Measurements from ENCODE around the gene TEX36. TPM values are rescaled to one million over a fixed set of nuclear protein-coding genes. Genes with fewer than 3 reads are reported as not detected.

The TEX36 gene
- total and polyA plus RNA-seq, 2 donors (not counting 1 experiment from before 2014, with no cell fraction given) = not detected

DNA sequence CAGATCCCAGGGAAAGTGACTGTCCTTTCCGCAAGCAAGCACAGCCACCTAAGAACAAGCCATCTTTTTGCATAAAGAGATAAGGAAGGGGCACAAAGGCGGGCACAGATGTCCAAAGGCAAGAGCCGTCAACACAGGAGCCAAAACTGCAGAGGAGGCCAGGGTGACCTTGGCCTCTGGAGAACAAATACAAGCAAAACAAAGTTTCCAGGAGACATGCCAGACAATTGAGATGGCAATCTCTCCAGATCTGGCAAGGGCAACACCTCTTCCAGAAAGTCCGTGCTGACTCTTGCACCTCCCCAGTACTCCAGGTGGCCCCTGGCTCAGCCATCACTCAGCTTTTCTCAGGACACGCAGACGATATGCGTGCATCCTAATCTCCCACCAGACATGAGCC is 58.2 kb downstream of the TEX36 start:
- Mint-ChIP-seq H3K27me3 (peaks cover 21% of the 10 kb centered on the region), H3K27ac (no peak overlapping the region), H3K9me3 (ENCODE audit: insufficient read depth) (no peaks in the 10 kb centered on the region), H3K4me1 (no peaks in the 10 kb centered on the region), H3K4me3 (no peak overlapping the region)
- H3K79me2 ChIP-seq (ENCODE audit: control insufficient read depth, insufficient read depth, low read length) = no peaks in the 10 kb centered on the region
- DNase-seq (no peak), ATAC-seq (ENCODE audit: low read depth) (no peak)
- CTCF ChIA-PET = no interaction called here
- no peak overlapping the region for H2AFZ ChIP-seq (ENCODE audit: insufficient read depth, low read depth, low read length, poor library complexity, severe bottlenecking)
- no peaks in the 10 kb centered on the region for H3K9me3 ChIP-seq (ENCODE audit: control extremely low read depth in 1 of 3, control insufficient read depth in 2 of 3, insufficient read depth in 1 of 3, low read length in 2 of 3)
- no peaks in the 10 kb centered on the region for H4K20me1 ChIP-seq (ENCODE audit: control insufficient read depth, insufficient read depth, low read length, poor library complexity, severe bottlenecking)
- WGBS (ENCODE audit: insufficient coverage) = 94% methylated on average over 7 of the region's 7 CpGs
- POLR2A ChIA-PET = no interaction called here
- H3K36me3 ChIP-seq (replicated peaks in 1 of 2; ENCODE audit: control extremely low read depth in 1 of 2, control insufficient read depth in 1 of 2, extremely low read depth in 1 of 2, insufficient read depth in 2 of 2, low read length in 1 of 2) = no peaks in the 10 kb centered on the region
- TF ChIP-seq, protein P1, sequence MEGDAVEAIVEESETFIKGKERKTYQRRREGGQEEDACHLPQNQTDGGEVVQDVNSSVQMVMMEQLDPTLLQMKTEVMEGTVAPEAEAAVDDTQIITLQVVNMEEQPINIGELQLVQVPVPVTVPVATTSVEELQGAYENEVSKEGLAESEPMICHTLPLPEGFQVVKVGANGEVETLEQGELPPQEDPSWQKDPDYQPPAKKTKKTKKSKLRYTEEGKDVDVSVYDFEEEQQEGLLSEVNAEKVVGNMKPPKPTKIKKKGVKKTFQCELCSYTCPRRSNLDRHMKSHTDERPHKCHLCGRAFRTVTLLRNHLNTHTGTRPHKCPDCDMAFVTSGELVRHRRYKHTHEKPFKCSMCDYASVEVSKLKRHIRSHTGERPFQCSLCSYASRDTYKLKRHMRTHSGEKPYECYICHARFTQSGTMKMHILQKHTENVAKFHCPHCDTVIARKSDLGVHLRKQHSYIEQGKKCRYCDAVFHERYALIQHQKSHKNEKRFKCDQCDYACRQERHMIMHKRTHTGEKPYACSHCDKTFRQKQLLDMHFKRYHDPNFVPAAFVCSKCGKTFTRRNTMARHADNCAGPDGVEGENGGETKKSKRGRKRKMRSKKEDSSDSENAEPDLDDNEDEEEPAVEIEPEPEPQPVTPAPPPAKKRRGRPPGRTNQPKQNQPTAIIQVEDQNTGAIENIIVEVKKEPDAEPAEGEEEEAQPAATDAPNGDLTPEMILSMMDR (IDR thresholded peaks at IDR 0.05) = no peak
- TF ChIP-seq EZH2 (IDR thresholded peaks at IDR 0.05; ENCODE audit: borderline replicate concordance, insufficient read depth, low read depth, low read length, poor library complexity, severe bottlenecking) = no peak
- H3K27ac ChIP-seq (ENCODE audit: low read length in 2 of 2) = no peak overlapping the region
- H3K4me2 ChIP-seq (replicated peaks; ENCODE audit: low read depth, low read length, poor library complexity, severe bottlenecking) = no peak overlapping the region
- intact Hi-C loops (cut with micrococcal nuclease) = no loop called here
- no peaks in the 10 kb centered on the region for H3K4me1 ChIP-seq (ENCODE audit: control insufficient read depth in 2 of 2, insufficient read depth in 2 of 2, low read length in 2 of 2)
- peaks cover 0 to 6% (median 0%) of the 10 kb centered on the region in 4 experiments for H3K27me3 ChIP-seq (replicated peaks in 1 of 4; ENCODE audit: control extremely low read depth in 1 of 4, control insufficient read depth in 3 of 4, insufficient read depth in 4 of 4, low read length in 3 of 4)
- H3K4me3 ChIP-seq (ENCODE audit: control extremely low read depth in 1 of 5, extremely low read depth in 1 of 5, insufficient read depth in 1 of 5, low read depth in 2 of 5, low read length in 4 of 5) = no peak overlapping the region
- no peak overlapping the region for H3K9ac ChIP-seq (ENCODE audit: low read length)

- no peak overlapping the region for H3K9ac ChIP-seq (ENCODE audit: low read length)
- peaks cover 10% of the 10 kb centered on the region for H3K27me3 Mint-ChIP-seq
- no peak overlapping the region for H3K27ac ChIP-seq (ENCODE audit: low read length in 2 of 2)
- TF ChIP-seq, protein P1 (IDR thresholded peaks at IDR 0.05) = no peak
- no peak for TF ChIP-seq EZH2 (IDR thresholded peaks at IDR 0.05; ENCODE audit: borderline replicate concordance, insufficient read depth, low read depth, low read length, poor library complexity, severe bottlenecking)
- peaks cover 0 to 3% (median 0%) of the 10 kb centered on the region in 3 donors for H3K9me3 ChIP-seq (ENCODE audit: control extremely low read depth in 1 of 3, control insufficient read depth in 2 of 3, insufficient read depth in 1 of 3, low read length in 2 of 3)
- ATAC-seq (ENCODE audit: low read depth) = no peak
- intact Hi-C loops (cut with micrococcal nuclease) = no loop called here
- H3K27ac Mint-ChIP-seq = no peak overlapping the region
- no peaks in the 10 kb centered on the region for H3K79me2 ChIP-seq (ENCODE audit: control insufficient read depth, insufficient read depth, low read length)
- no peaks in the 10 kb centered on the region for H3K4me1 ChIP-seq (ENCODE audit: control insufficient read depth in 2 of 2, insufficient read depth in 2 of 2, low read length in 2 of 2)
- WGBS (ENCODE audit: insufficient coverage) = no CpG with 5 or more reads among the region's 4 CpGs
- POLR2A ChIA-PET = no interaction called here
- H3K4me3 Mint-ChIP-seq = no peak overlapping the region
- no peaks in the 10 kb centered on the region for H4K20me1 ChIP-seq (ENCODE audit: control insufficient read depth, insufficient read depth, low read length, poor library complexity, severe bottlenecking)
- no peak for DNase-seq
- CTCF ChIA-PET = no interaction called here
- peaks cover 0 to 4% (median 0%) of the 10 kb centered on the region in 4 experiments for H3K27me3 ChIP-seq (replicated peaks in 1 of 4; ENCODE audit: control extremely low read depth in 1 of 4, control insufficient read depth in 3 of 4, insufficient read depth in 4 of 4, low read length in 3 of 4)
- no peaks in the 10 kb centered on the region for H3K36me3 ChIP-seq (replicated peaks in 1 of 2; ENCODE audit: control extremely low read depth in 1 of 2, control insufficient read depth in 1 of 2, extremely low read depth in 1 of 2, insufficient read depth in 2 of 2, low read length in 1 of 2)
- no peaks in the 10 kb centered on the region for H3K9me3 Mint-ChIP-seq (ENCODE audit: insufficient read depth)
- no peaks in the 10 kb centered on the region for H3K4me1 Mint-ChIP-seq
- no peak overlapping the region for H3K4me3 ChIP-seq (ENCODE audit: control extremely low read depth in 1 of 5, extremely low read depth in 1 of 5, insufficient read depth in 1 of 5, low read depth in 2 of 5, low read length in 4 of 5)
- no peak overlapping the region for H3K4me2 ChIP-seq (replicated peaks; ENCODE audit: low read depth, low read length, poor library complexity, severe bottlenecking)
- no peak overlapping the region for H2AFZ ChIP-seq (ENCODE audit: insufficient read depth, low read depth, low read length, poor library complexity, severe bottlenecking)
Observed at GRCh38 chr10:125621052-125621451, 61.9 kb downstream of the TEX36 start.
